ENCODE results near the gene VPS72.

- TF ChIP-seq ARNTL (CRISPR knock-in tag; IDR thresholded peaks at IDR 0.05; ENCODE audit: borderline replicate concordance, low read depth) = no peak
- no peak for TF ChIP-seq ZFP30 (CRISPR knock-in tag; IDR thresholded peaks at IDR 0.05)
These were observed 45.3 kb downstream of the VPS72 start for GRCh38 chr1:151144474-151145303.
